Suprapubic skin (tissue), 4 donors: ENCODE results near the gene OIT3.
"Not testable (repeated sequence)": the region's sequence is repeated elsewhere in the genome, so short reads cannot be mapped to it uniquely, and the experiment has no call there.

Experiments
- POLR2A ChIP-seq, 2 donors: fragments of 450-650 bp; IDR thresholded peaks; one replicate each; pipeline ENCODE4 v1.6.1; 2017; ENCODE audit warnings: antibody characterized with exemption in 2 of 2, mild to moderate bottlenecking in 2 of 2, moderate library complexity in 2 of 2
- POLR2AphosphoS5 ChIP-seq, 3 donors: sonication (generic); formaldehyde crosslinking; IDR thresholded peaks; one replicate each; pipeline ENCODE4 v1.6.1; 2017; ENCODE audit warnings: antibody characterized with exemption in 3 of 3
- TF ChIP-seq, protein P1 (sequence below), 2 donors: fragments of 200-600 bp in 1 of 2; fragments of 450-650 bp in 1 of 2; sonication (generic) in 1 of 2; IDR thresholded peaks; one replicate each; pipeline ENCODE4 v1.5.1; 2016 to 2019; ENCODE audit warnings: antibody characterized with exemption in 2 of 2, mild to moderate bottlenecking in 1 of 2, moderate library complexity in 1 of 2

DNA sequence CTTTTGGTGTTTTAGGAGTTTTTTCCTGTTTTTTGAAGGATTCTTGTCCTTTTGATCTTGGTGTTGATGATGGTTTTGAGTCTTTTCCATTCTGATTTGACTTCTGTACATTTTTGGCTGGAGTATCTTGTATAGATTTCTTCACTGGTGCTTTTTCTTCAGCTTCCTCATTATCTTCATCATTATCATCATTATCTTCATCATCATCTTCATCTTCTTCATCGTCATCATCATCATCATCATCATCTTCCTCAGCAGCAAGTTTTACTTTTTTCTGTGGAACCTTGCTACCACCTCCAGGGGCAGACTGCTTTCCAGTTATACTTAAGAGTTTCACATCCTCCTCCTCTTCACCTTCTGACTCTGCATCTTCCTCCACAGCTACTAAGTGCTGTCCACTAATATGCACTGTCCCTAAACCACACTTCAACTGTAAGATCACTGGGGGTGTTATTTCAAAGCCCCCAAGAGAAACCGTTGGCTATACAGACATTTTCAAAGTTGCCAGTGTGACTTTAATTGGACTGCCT is 24.3 kb downstream of the OIT3 start:
- TF ChIP-seq, protein P1, sequence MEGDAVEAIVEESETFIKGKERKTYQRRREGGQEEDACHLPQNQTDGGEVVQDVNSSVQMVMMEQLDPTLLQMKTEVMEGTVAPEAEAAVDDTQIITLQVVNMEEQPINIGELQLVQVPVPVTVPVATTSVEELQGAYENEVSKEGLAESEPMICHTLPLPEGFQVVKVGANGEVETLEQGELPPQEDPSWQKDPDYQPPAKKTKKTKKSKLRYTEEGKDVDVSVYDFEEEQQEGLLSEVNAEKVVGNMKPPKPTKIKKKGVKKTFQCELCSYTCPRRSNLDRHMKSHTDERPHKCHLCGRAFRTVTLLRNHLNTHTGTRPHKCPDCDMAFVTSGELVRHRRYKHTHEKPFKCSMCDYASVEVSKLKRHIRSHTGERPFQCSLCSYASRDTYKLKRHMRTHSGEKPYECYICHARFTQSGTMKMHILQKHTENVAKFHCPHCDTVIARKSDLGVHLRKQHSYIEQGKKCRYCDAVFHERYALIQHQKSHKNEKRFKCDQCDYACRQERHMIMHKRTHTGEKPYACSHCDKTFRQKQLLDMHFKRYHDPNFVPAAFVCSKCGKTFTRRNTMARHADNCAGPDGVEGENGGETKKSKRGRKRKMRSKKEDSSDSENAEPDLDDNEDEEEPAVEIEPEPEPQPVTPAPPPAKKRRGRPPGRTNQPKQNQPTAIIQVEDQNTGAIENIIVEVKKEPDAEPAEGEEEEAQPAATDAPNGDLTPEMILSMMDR (IDR thresholded peaks at IDR 0.05) = not testable (repeated sequence)
- TF ChIP-seq POLR2AphosphoS5, POLR2A (IDR thresholded peaks at IDR 0.05): not testable (repeated sequence)
